Frontal cortex (tissue), 4 donors: ENCODE measurements around the gene CDKN2C. TPM values are rescaled to one million over a fixed set of nuclear protein-coding genes. Genes with fewer than 3 reads are reported as not detected.
"Not testable (repeated sequence)": the region's sequence is repeated elsewhere in the genome, so short reads cannot be mapped to it uniquely, and the experiment has no call there.

Experiments
- DNase-seq, 2 donors: peaks; one replicate each; pipeline ENCODE4 v3.0.0; 2012; ENCODE audit warnings: low spot score in 2 of 2
- FAIRE-seq: peaks from 2 replicates; lab custom pipeline; 2012; peaks lifted over from hg19 to GRCh38; lab: Jason Lieb, UNC
- total RNA-seq: library from RNA; depleted of rRNA; stranded (reverse); fragments of >200 nt; gene quantifications from one replicate; pipeline ENCODE4 v1.2.3, GENCODE V29; 2014
- donor health status: control.
- donor health status: control.
- donor health status: control.

Gene CDKN2C
- total RNA-seq, 1 donor from 2014 or later = 6.1 TPM

DNA sequence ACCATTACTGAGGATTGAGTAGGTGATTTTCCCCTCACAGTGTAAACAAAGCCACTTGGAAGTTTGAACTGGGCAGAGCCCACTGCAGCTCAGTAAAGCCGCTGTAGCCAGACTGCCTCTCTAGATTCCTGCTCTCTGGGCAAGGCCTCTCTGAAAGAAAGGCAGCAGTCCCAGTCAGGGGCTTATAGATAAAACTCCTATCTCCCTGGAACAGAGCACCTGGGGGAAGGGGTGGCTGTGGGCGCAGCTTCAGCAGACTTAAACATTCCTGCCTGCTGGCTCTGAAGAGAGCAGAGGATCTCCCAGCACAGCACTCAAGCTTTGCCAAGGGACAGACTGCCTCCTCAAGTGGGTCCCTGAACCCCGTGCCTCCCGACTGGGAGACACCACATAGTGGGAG lies 35.5 kb downstream of the CDKN2C start:
- not testable (repeated sequence) for DNase-seq, FAIRE-seq

DNA sequence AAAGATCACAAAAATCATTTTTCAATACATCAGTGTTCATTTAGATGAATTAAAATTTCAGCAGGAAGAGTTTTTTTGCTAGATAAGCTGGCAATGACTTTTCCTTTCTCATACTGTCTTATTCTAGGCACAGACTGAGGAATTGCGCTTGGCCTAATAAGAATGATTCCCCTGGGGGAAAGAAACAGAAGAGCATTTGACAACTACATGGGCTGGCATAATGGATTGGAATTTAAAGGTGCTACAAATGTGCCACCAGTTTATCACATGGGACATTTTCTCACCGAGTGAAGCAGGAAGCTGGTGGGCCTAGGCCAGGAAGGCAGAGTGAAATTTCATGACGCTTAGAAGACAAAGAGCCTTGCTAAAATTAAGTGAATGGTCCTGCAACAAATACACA lies 39.3 kb downstream of the CDKN2C start:
- no peak for FAIRE-seq
- DNase-seq = no peak

GRCh38 chr1:51014878-51015277 lies 44.8 kb downstream of the CDKN2C start:
- DNase-seq (no peak), FAIRE-seq (no peak)

DNA sequence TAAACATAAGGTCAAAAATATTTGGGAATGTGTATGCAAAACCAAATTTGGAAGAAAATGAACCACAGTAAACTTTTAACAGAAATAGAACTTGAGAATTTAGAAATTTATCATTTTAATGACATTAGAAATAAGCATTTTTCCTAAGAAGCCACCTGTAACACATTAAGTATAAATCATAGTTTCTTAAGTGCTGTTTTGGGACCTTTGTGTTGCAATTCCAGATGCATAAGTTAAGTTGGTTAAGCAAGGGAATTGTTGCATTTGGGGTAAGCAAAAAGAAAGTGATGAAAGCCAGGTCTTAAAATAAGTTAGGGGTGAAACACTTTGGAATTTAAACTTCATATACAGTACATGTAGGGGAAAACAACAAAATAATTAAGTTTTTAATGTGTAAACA lies 49.8 kb downstream of the CDKN2C start:
- DNase-seq (no peak), FAIRE-seq (peak; percentile 33)

Other genes with a start within 250 kb of the CDKN2C start
- gene FAF1, start 10.0 kb upstream of the CDKN2C start, total RNA-seq = 47.3 TPM
- not detected for gene C1orf185, start 132.0 kb downstream of the CDKN2C start, total RNA-seq